HCT116 (cell line): Measurements from ENCODE around the gene TAF6L. TPM values are rescaled to one million over a fixed set of nuclear protein-coding genes. Genes with fewer than 3 reads are reported as not detected.

Experiments
- ATAC-seq: fragments of 200-7000 bp; cut with Tn5 transposase; 2 replicates; pipeline ENCODE4 v1.9.1; 2020; ENCODE audit warnings: mild to moderate bottlenecking, moderate library complexity
- BruUV-seq: library from RNA; stranded (reverse); fragments of 400-500 nt; replicated peaks from 2 replicates; lab custom pipeline; 2021; lab: Mats Ljungman, UMichigan
- CTCF ChIA-PET: fragments of 300-600 bp; sonication (Branson Sonifier 250); formaldehyde crosslinking; loops from one replicate; lab custom pipeline; 2021; ENCODE audit warnings: antibody characterized with exemption; lab: Charles Lee
- POLR2A ChIA-PET: fragments of 300-600, 350-600 bp; sonication (Branson Sonifier 250); formaldehyde crosslinking; loops from one replicate; lab custom pipeline; 2021; ENCODE audit warnings: antibody characterized with exemption; lab: Charles Lee
- RAD21 ChIA-PET, 2 experiments: fragments of 300-600 bp; sonication (Branson Sonifier 250); formaldehyde crosslinking; loops; one replicate each; lab custom pipeline; 2023; ENCODE audit warnings: low total read pairs in 2 of 2; ENCODE audit not compliant: uncharacterized antibody in 2 of 2, unreplicated experiment in 2 of 2, low non-redundant PET in 1 of 2; lab: Charles Lee
- DNase-seq: peaks from one replicate; pipeline ENCODE4 v3.0.0-alpha.2; 2010; ENCODE audit warnings: low read depth, low spot score
- H2AFZ ChIP-seq: fragments of 200-600 bp; shearing (Covaris generic), sonication (generic); 2 replicates; pipeline ENCODE4 v1.6.1; 2017; ENCODE audit warnings: low read depth, mixed run types, mixed read lengths, antibody characterized with exemption, low read length; ENCODE audit not compliant: poor library complexity, severe bottlenecking
- H3K27ac ChIP-seq: 2 replicates; pipeline ENCODE4 v1.5.1; 2012; ENCODE audit warnings: low read depth, low read length
- H3K27me3 ChIP-seq: fragments of 200-600 bp; sonication (generic); 2 replicates; pipeline ENCODE4 v1.6.1; 2016; ENCODE audit warnings: mixed run types, low read length, mixed read lengths; ENCODE audit not compliant: insufficient read depth
- H3K36me3 ChIP-seq, 2 experiments: fragments of 200-500 bp in 1 of 2; fragments of 200-600 bp in 1 of 2; sonication (Bioruptor generic) in 1 of 2; sonication (generic) in 1 of 2; 2 replicates each; pipeline versions ENCODE4 v1.5.1 to v1.6.1; 2014 to 2016; ENCODE audit warnings: low read length in 2 of 2, inconsistent platforms in 1 of 2, mixed read lengths in 1 of 2, mixed run types in 1 of 2; ENCODE audit not compliant: insufficient read depth in 2 of 2, control insufficient read depth in 1 of 2
- H3K4me1 ChIP-seq, 2 experiments: fragments of 200-600 bp in 1 of 2; sonication (generic) in 1 of 2; 2 replicates each; pipeline versions ENCODE4 v1.5.1 to v1.6.1; 2012 to 2017; ENCODE audit warnings: low read length in 2 of 2, inconsistent platforms in 1 of 2, mild to moderate bottlenecking in 1 of 2, mixed read lengths in 1 of 2, mixed run types in 1 of 2, moderate library complexity in 1 of 2; ENCODE audit not compliant: insufficient read depth in 2 of 2, control insufficient read depth in 1 of 2
- H3K4me2 ChIP-seq: fragments of 200-600 bp; sonication (generic); 2 replicates; pipeline ENCODE4 v1.6.1; 2017; ENCODE audit warnings: mixed run types, low read length, mixed read lengths
- H3K4me3 ChIP-seq, 2 experiments: fragments of 200-600 bp in 1 of 2; sonication (generic) in 1 of 2; replicated peaks in 1 of 2; 2 replicates each; pipeline ENCODE4 v1.5.1; 2011 to 2016; ENCODE audit warnings: low read length in 2 of 2, control low read depth in 1 of 2, low read depth in 1 of 2, mild to moderate bottlenecking in 1 of 2, mixed read lengths in 1 of 2, mixed run types in 1 of 2
- H3K79me2 ChIP-seq: fragments of 200-600 bp; sonication (generic); 2 replicates; pipeline ENCODE4 v1.6.1; 2017; ENCODE audit warnings: mild to moderate bottlenecking, mixed run types, low read length, moderate library complexity, mixed read lengths; ENCODE audit not compliant: insufficient read depth
- H3K9ac ChIP-seq: fragments of 200-600 bp; sonication (generic); 2 replicates; pipeline ENCODE4 v1.6.1; 2016; ENCODE audit warnings: low read length, mixed read lengths
- H3K9me2 ChIP-seq: fragments of 200-600 bp; sonication (generic), shearing (Covaris generic); 2 replicates; pipeline ENCODE4 v1.6.1; 2017; ENCODE audit warnings: mixed run types, mild to moderate bottlenecking, moderate library complexity; ENCODE audit not compliant: insufficient read depth
- H3K9me3 ChIP-seq, 2 experiments: fragments of 200-500 bp in 1 of 2; fragments of 200-600 bp in 1 of 2; sonication (Bioruptor generic) in 1 of 2; sonication (generic) in 1 of 2; 2 replicates each; pipeline ENCODE4 v1.6.1; 2014 to 2017; ENCODE audit warnings: low read length in 2 of 2, mixed read lengths in 2 of 2, inconsistent platforms in 1 of 2, low read depth in 1 of 2, mild to moderate bottlenecking in 1 of 2, mixed run types in 1 of 2, moderate library complexity in 1 of 2; ENCODE audit not compliant: control insufficient read depth in 1 of 2, insufficient read depth in 1 of 2
- H4K20me1 ChIP-seq: fragments of 200-600 bp; sonication (generic), shearing (Covaris generic); 2 replicates; pipeline ENCODE4 v1.6.1; 2017; ENCODE audit warnings: mixed run types, mild to moderate bottlenecking, moderate library complexity; ENCODE audit not compliant: insufficient read depth
- EGR1 ChIP-seq: IDR thresholded peaks from 2 replicates; pipeline ENCODE4 v1.6.1; 2012; ENCODE audit warnings: low read depth
- ELF1 ChIP-seq: IDR thresholded peaks from 2 replicates; pipeline ENCODE4 v1.6.1; 2012; ENCODE audit warnings: low read depth, borderline replicate concordance
- EZH2 ChIP-seq: fragments of 200-600 bp; sonication (generic); IDR thresholded peaks from 2 replicates; pipeline ENCODE4 v1.6.1; 2017; ENCODE audit warnings: antibody characterized with exemption, mixed run types
- EZH2phosphoT487 ChIP-seq: fragments of 200-600 bp; IDR thresholded peaks from 2 replicates; pipeline ENCODE4 v1.6.1; 2018; ENCODE audit warnings: antibody characterized with exemption, borderline replicate concordance
- FOSL1 ChIP-seq: IDR thresholded peaks from 2 replicates; pipeline ENCODE4 v1.6.1; 2012; ENCODE audit warnings: low read depth
- JUND ChIP-seq: IDR thresholded peaks from 2 replicates; pipeline ENCODE4 v1.6.1; 2012
- POLR2A ChIP-seq: IDR thresholded peaks from 2 replicates; pipeline ENCODE4 v1.7.0; 2011; ENCODE audit warnings: borderline replicate concordance; ENCODE audit not compliant: insufficient read depth, insufficient read length; ENCODE audit errors: extremely low read depth
- POLR2AphosphoS5 ChIP-seq: IDR thresholded peaks from 2 replicates; pipeline ENCODE4 v1.6.1; 2011; ENCODE audit warnings: mild to moderate bottlenecking, low read depth, low read length, moderate library complexity
- SRF ChIP-seq: IDR thresholded peaks from 2 replicates; pipeline ENCODE4 v1.6.1; 2012; ENCODE audit warnings: low read depth
- YY1 ChIP-seq: IDR thresholded peaks from 2 replicates; pipeline ENCODE4 v1.6.1; 2011; ENCODE audit warnings: low read length, low read depth, moderate library complexity, mild to moderate bottlenecking; ENCODE audit not compliant: insufficient replicate concordance; ENCODE audit errors: extremely low read depth
- ZFX ChIP-seq: fragments of 450-650 bp; IDR thresholded peaks from 2 replicates; pipeline ENCODE4 v1.6.1; 2017
- ZNF274 ChIP-seq: fragments of 200-500 bp; sonication (Bioruptor generic); IDR thresholded peaks from 2 replicates; pipeline ENCODE4 v1.6.1; 2014; ENCODE audit warnings: mild to moderate bottlenecking, low read depth, low read length, inconsistent platforms
- intact Hi-C: fragments of 100-400 bp; cut with micrococcal nuclease; formaldehyde crosslinking; loops from 2 replicates; pipeline ENCODE4 v1.10.0; 2022
- total RNA-seq: library from RNA; stranded (reverse); gene quantifications from one replicate; pipeline ENCODE4 v1.2.1, GENCODE V29; 2021; ENCODE audit not compliant: unreplicated experiment
- TF ChIP-seq, protein P1 (sequence below): IDR thresholded peaks from 2 replicates; pipeline ENCODE4 v1.6.1; 2012
- TF ChIP-seq, protein P2 (sequence below): IDR thresholded peaks from 2 replicates; pipeline ENCODE4 v1.6.1; 2012; ENCODE audit warnings: low read depth

Gene TAF6L
- total RNA-seq, 1 experiment from 2014 or later, result 24.2 TPM

DNA sequence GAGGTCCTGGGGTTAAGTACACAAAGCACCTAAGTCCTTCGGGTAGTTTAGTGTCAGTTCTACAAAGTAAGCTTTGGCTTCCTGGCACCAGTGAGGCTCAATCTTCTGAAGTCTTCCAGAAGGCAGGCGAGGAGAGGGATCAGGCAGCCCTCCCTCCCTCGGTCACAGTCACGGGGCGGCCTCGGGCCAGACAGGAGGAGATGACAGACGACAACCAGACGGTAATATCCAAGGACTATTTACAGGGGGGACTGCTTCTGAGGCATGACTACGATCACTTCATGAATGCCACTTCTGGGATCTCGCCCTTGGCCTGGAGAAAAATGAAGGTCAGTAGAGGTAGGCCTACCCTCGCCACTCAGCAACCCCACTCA lies 21.0 kb downstream of the TAF6L start (continued):
- no peak for TF ChIP-seq YY1

DNA sequence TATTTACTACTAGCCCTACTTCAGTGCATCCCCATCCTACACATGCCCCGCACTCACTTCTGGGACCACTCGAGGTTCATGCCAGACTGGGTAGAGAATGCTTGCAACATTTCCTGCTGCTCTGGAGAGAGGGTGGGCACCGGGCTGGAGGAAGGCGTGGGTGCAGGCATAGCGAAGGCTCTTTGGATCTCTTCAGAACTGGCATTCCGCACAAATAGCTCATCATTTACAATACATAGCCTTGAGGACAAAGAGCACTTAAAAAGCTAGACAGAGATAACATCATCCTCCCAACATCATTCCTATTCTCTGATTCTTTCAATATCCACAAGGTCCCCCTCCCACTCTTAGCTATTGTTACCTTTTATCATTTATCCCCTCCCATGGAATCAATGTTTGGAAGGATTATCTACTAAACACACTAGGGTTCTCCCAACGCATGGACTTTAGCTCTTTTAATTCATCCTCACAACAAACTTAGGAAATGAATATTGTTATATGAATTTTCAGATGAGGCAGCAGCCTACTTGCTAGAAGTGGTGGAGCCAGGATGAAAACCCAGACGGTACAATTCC lies 23.1 kb downstream of the TAF6L start:
- Histone ChIP-seq H3K4me1 (peaks cover 15 to 27% of the 10 kb centered on the region in 2 experiments; a peak in 3 of 4 replicates), H3K9me3 (no peaks in the 10 kb centered on the region), H3K9me2 (no peaks in the 10 kb centered on the region), H3K27me3 (no peaks in the 10 kb centered on the region), H3K36me3 (peaks cover 40 to 72% of the 10 kb centered on the region in 2 experiments), H3K4me2 (no peak overlapping the region), H3K4me3 (no peak overlapping the region), H3K79me2 (peaks cover 25% of the 10 kb centered on the region), H3K9ac (no peak overlapping the region), H3K27ac (no peak overlapping the region), H2AFZ (no peak overlapping the region), H4K20me1 (no peaks in the 10 kb centered on the region)
- TF ChIP-seq, protein P1, sequence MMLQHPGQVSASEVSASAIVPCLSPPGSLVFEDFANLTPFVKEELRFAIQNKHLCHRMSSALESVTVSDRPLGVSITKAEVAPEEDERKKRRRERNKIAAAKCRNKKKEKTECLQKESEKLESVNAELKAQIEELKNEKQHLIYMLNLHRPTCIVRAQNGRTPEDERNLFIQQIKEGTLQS, result no peak
- TF ChIP-seq YY1, result no peak
- no peak for TF ChIP-seq EZH2phosphoT487
- no peak for TF ChIP-seq ZFX
- no peak for TF ChIP-seq EGR1
- no peak for TF ChIP-seq JUND
- no peak for TF ChIP-seq POLR2A
- no peak for TF ChIP-seq ELF1
- TF ChIP-seq POLR2AphosphoS5, result no peak
- TF ChIP-seq SRF, result no peak
- TF ChIP-seq EZH2, result no peak
- TF ChIP-seq, protein P2, sequence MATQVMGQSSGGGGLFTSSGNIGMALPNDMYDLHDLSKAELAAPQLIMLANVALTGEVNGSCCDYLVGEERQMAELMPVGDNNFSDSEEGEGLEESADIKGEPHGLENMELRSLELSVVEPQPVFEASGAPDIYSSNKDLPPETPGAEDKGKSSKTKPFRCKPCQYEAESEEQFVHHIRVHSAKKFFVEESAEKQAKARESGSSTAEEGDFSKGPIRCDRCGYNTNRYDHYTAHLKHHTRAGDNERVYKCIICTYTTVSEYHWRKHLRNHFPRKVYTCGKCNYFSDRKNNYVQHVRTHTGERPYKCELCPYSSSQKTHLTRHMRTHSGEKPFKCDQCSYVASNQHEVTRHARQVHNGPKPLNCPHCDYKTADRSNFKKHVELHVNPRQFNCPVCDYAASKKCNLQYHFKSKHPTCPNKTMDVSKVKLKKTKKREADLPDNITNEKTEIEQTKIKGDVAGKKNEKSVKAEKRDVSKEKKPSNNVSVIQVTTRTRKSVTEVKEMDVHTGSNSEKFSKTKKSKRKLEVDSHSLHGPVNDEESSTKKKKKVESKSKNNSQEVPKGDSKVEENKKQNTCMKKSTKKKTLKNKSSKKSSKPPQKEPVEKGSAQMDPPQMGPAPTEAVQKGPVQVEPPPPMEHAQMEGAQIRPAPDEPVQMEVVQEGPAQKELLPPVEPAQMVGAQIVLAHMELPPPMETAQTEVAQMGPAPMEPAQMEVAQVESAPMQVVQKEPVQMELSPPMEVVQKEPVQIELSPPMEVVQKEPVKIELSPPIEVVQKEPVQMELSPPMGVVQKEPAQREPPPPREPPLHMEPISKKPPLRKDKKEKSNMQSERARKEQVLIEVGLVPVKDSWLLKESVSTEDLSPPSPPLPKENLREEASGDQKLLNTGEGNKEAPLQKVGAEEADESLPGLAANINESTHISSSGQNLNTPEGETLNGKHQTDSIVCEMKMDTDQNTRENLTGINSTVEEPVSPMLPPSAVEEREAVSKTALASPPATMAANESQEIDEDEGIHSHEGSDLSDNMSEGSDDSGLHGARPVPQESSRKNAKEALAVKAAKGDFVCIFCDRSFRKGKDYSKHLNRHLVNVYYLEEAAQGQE, result no peak
- TF ChIP-seq ZNF274, result no peak
- no peak for TF ChIP-seq FOSL1
- POLR2A ChIA-PET, result interaction anchor here (0.7 to 1.5 kb wide), 3 partner anchors 10 to 225 kb away, joined by 4 to 11 read pairs (median 4); no protein-coding TSS in a partner anchor
- CTCF ChIA-PET, result no interaction called here
- DNase-seq, result no peak
- intact Hi-C loops, result no loop called here
- ATAC-seq, result no peak
- no TSS peak for BruUV-seq
- RAD21 ChIA-PET, result no interaction called here
